ENCODE measurements around the gene IQGAP2.
"Not testable (repeated sequence)": the region's sequence is repeated elsewhere in the genome, so short reads cannot be mapped to it uniquely, and the experiment has no call there.

Gene IQGAP2

GRCh38 chr5:76535577-76535976, 132.5 kb downstream of the IQGAP2 start:
- no peak for DNase-seq (ENCODE audit: low spot score)

GRCh38 chr5:76537073-76537543, 134.0 kb downstream of the IQGAP2 start:
- DNase-seq (ENCODE audit: low spot score), result no peak

GRCh38 chr5:76542241-76542640, 139.2 kb downstream of the IQGAP2 start:
- no peak for DNase-seq (ENCODE audit: low spot score)

- DNase-seq (ENCODE audit: low spot score), result peak; percentile 66
These were observed 140.0 kb downstream of the IQGAP2 start for GRCh38 chr5:76542887-76543690.

GRCh38 chr5:76544268-76544926, 141.3 kb downstream of the IQGAP2 start:
- peak; percentile 75 for DNase-seq (ENCODE audit: low spot score)

- no peak for DNase-seq (ENCODE audit: low spot score)
These were observed 142.1 kb downstream of the IQGAP2 start for GRCh38 chr5:76545184-76545583.

GRCh38 chr5:76546497-76547102, 143.5 kb downstream of the IQGAP2 start:
- no peak for DNase-seq (ENCODE audit: low spot score)

GRCh38 chr5:76547242-76547890, 144.3 kb downstream of the IQGAP2 start:
- peak; percentile 81 for DNase-seq (ENCODE audit: low spot score)

GRCh38 chr5:76547891-76548524, 144.9 kb downstream of the IQGAP2 start:
- no peak for DNase-seq (ENCODE audit: low spot score)

- no peak for DNase-seq (ENCODE audit: low spot score)
These were observed 145.6 kb downstream of the IQGAP2 start for GRCh38 chr5:76548525-76549229.

- not testable (repeated sequence) for DNase-seq (ENCODE audit: low spot score)
These were observed 147.8 kb downstream of the IQGAP2 start for GRCh38 chr5:76550881-76551280.

- DNase-seq (ENCODE audit: low spot score), result no peak
These were observed 149.5 kb downstream of the IQGAP2 start for GRCh38 chr5:76552546-76552945.

GRCh38 chr5:76553251-76553650, 150.2 kb downstream of the IQGAP2 start:
- DNase-seq (ENCODE audit: low spot score), result no peak

- no peak for DNase-seq (ENCODE audit: low spot score)
These were observed 152.0 kb downstream of the IQGAP2 start for GRCh38 chr5:76555114-76555513.

GRCh38 chr5:76555717-76556116, 152.6 kb downstream of the IQGAP2 start:
- no peak for DNase-seq (ENCODE audit: low spot score)

GRCh38 chr5:76556511-76557221, 153.6 kb downstream of the IQGAP2 start:
- no peak for DNase-seq (ENCODE audit: low spot score)

- no peak for DNase-seq (ENCODE audit: low spot score)
These were observed 158.1 kb downstream of the IQGAP2 start for GRCh38 chr5:76560952-76561891.

GRCh38 chr5:76561959-76562358, 158.9 kb downstream of the IQGAP2 start:
- no peak for DNase-seq (ENCODE audit: low spot score)

GRCh38 chr5:76565009-76565408, 161.9 kb downstream of the IQGAP2 start:
- no peak for DNase-seq (ENCODE audit: low spot score)
